Heart right ventricle (tissue), 16 donors: ENCODE results near the gene TMEM151A. TPM values are rescaled to one million over a fixed set of nuclear protein-coding genes. Genes with fewer than 3 reads are reported as not detected.
A peak's percentile ranks its signal among the peaks of the same experiment; 100 is the strongest.

Experiments
- ATAC-seq, 8 donors: fragments of 200-7000 bp; cut with Tn5 transposase; one replicate each; pipeline ENCODE4 v1.9.1; 2020; ENCODE audit warnings: mild to moderate bottlenecking in 8 of 8, moderate library complexity in 8 of 8, moderate number of reproducible peaks in 1 of 8
- DNase-seq, 2 donors: peaks; one replicate each; pipeline ENCODE4 v3.0.0-alpha.2; 2020
- H3K27ac ChIP-seq, 10 donors: fragments of 200-600 bp; sonication (generic) in 2 of 10; one replicate each; pipeline versions ENCODE4 v1.5.0 to v1.8.0; 2020 to 2022; ENCODE audit warnings: mild to moderate bottlenecking in 3 of 10
- H3K27me3 ChIP-seq, 7 donors: fragments of 200-600 bp; one replicate each; pipeline ENCODE4 v1.8.0; 2021 to 2022; ENCODE audit warnings: mild to moderate bottlenecking in 2 of 7
- H3K36me3 ChIP-seq, 9 donors: fragments of 200-600 bp; sonication (generic) in 1 of 9; one replicate each; pipeline versions ENCODE4 v1.5.0 to v1.8.0; 2020 to 2022; ENCODE audit warnings: mild to moderate bottlenecking in 2 of 9
- H3K4me1 ChIP-seq, 9 donors: fragments of 200-600 bp; sonication (generic) in 1 of 9; one replicate each; pipeline versions ENCODE4 v1.5.0 to v1.8.0; 2020 to 2022; ENCODE audit warnings: mild to moderate bottlenecking in 4 of 9
- H3K4me3 ChIP-seq, 10 donors: fragments of 200-600 bp; sonication (generic) in 2 of 10; one replicate each; pipeline versions ENCODE4 v1.5.0 to v1.8.0; 2020 to 2022; ENCODE audit warnings: mild to moderate bottlenecking in 7 of 10, moderate library complexity in 2 of 10
- H3K9me3 ChIP-seq, 11 donors: fragments of 200-600 bp in 10 of 11; sonication (generic) in 2 of 11; one replicate each; pipeline versions ENCODE4 v1.5.0 to v1.8.0; 2013 to 2022; ENCODE audit warnings: mild to moderate bottlenecking in 2 of 11, control low read depth in 1 of 11, moderate library complexity in 1 of 11
- CTCF ChIP-seq, 9 donors: fragments of 200-600 bp; sonication (generic) in 2 of 9; IDR thresholded peaks; one replicate each; pipeline versions ENCODE4 v1.5.0 to v1.8.0; 2021 to 2022; ENCODE audit warnings: antibody characterized with exemption in 9 of 9, mild to moderate bottlenecking in 5 of 9, moderate library complexity in 1 of 9
- WGBS, 2 donors: extraction: QIAGEN DNeasy Blood & Tissue Kit; methylation state at CpG; one replicate each; pipeline ENCODE4 v1.1.7; 2013; ENCODE audit warnings: inconsistent platforms in 1 of 2; 5-methylcytosine and 5-hydroxymethylcytosine counted together
- intact Hi-C, 10 donors: fragments of 100-400 bp; cut with DNase I; formaldehyde crosslinking; loops; one replicate each; pipeline versions ENCODE4 v1.11.1 to v1.14.2; 2022
- polyA plus RNA-seq, 2 donors: library from polyadenylated mRNA; stranded (reverse); fragments of 200-250 nt; gene quantifications; one replicate each; pipeline ENCODE4 v1.2.3, GENCODE V29; 2013
- total RNA-seq, 10 donors: library from RNA; stranded (reverse); fragmentation: NEBNext Ultra II Directional in 3 of 10; extraction: Animal tissue kit (Norgen Biotek cat#: 25700) in 3 of 10; gene quantifications; one replicate each; pipeline versions ENCODE4 v1.2.1 to v1.2.4, GENCODE V29; 2021 to 2023
- donor health status: Arrhythmogenic right ventricular cardiomyopathy.
- donor health status: ischemic (EF 13 %, LVEDD 7.1; RV severe dilation, severe dysfunction).
- donor health status: healthy with polysubstance abuse.
- donor health status: DM: no; HTN: yes; CAD: no.
- donor health status: DM: no; HTN: no; CAD: no.
- donor health status: ischemic (EF 25% LVEDD 6.9; RV normal size, moderate dysfunction).
- donor health status: ischemic (EF 25% LVEDD 5.7; RV mildly dilated, moderate dysfunction).
- donor health status: healthy.
- donor health status: DM: yes; HTN: yes; CAD: no.
- donor health status: Ischemic cardiomyopathy.
- donor health status: ischemic (EF 35%, LVEDD 5.7; RV mildly dilated, moderate dysfunction).
- donor health status: nonischemic (EF 11% LVEDD 7.7; RV severe dilation, severe dysfunction).
- donor health status: DM: yes; HTN: yes; CAD: no.
- donor health status: PGD.
- donor health status: ischemic (EF 29% LVEDD 5.4; RV normal size, mild dysfunction).
- donor health status: nonischemic (EF 23%, LVEDD 6.1; RV moderate dilation, normal function).

The TMEM151A gene
- total and polyA plus RNA-seq, 12 donors = 0.10 to 0.24 (median 0.19) TPM; not detected in 7

- intact Hi-C loops = no loop called here
- 81% methylated on average over 30 of the region's 30 CpGs for WGBS, 2 donors
- Histone ChIP-seq H3K27me3 (peaks cover 17 to 45% (median 35%) of the 10 kb centered on the region in 7 donors), H3K4me3 (no peak overlapping the region), H3K36me3 (no peaks in the 10 kb centered on the region), H3K9me3 (no peaks in the 10 kb centered on the region), H3K4me1 (peaks cover 0 to 21% (median 15%) of the 10 kb centered on the region in 9 donors), H3K27ac (no peak overlapping the region)
- ATAC-seq (no peak), DNase-seq (no peak)
- no peak for TF ChIP-seq CTCF (IDR thresholded peaks at IDR 0.05)
These were observed 2.3 kb downstream of the TMEM151A start for GRCh38 chr11:66293777-66294625.

GRCh38 chr11:66294626-66295620 is 3.2 kb downstream of the TMEM151A start:
- intact Hi-C loops = no loop called here
- peaks cover 0 to 14% (median 10%) of the 10 kb centered on the region in 9 donors for H3K4me1 ChIP-seq
- H3K27ac ChIP-seq = no peak overlapping the region
- peaks cover 17 to 45% (median 35%) of the 10 kb centered on the region in 7 donors for H3K27me3 ChIP-seq
- no peak for DNase-seq
- H3K4me3 ChIP-seq = no peak overlapping the region
- no peaks in the 10 kb centered on the region for H3K36me3 ChIP-seq
- H3K9me3 ChIP-seq = no peaks in the 10 kb centered on the region
- WGBS, 2 donors = 76 to 82% methylated on average over 100 to 123 of the region's 123 CpGs
- no peak for TF ChIP-seq CTCF (IDR thresholded peaks at IDR 0.05)
- no peak for ATAC-seq

GRCh38 chr11:66297610-66298009 is 5.9 kb downstream of the TMEM151A start:
- ATAC-seq (no peak), DNase-seq (no peak)
- Histone ChIP-seq H3K4me3 (no peak overlapping the region), H3K4me1 (no peaks in the 10 kb centered on the region), H3K27me3 (peaks cover 13 to 28% (median 25%) of the 10 kb centered on the region in 7 donors), H3K9me3 (no peaks in the 10 kb centered on the region), H3K36me3 (no peaks in the 10 kb centered on the region), H3K27ac (no peak overlapping the region)
- intact Hi-C loops = no loop called here
- TF ChIP-seq CTCF (IDR thresholded peaks at IDR 0.05) = no peak
- WGBS, 2 donors = 43 to 49% methylated on average over 8 of the region's 8 CpGs

- no peaks in the 10 kb centered on the region for H3K9me3 ChIP-seq
- no peak overlapping the region for H3K4me3 ChIP-seq
- 46 to 54% methylated on average over 3 of the region's 3 CpGs for WGBS, 2 donors
- no peak overlapping the region for H3K27ac ChIP-seq
- ATAC-seq = peak in 5 of 8 donors; percentile 32 to 70 (median 42)
- no peaks in the 10 kb centered on the region for H3K36me3 ChIP-seq
- no peaks in the 10 kb centered on the region for H3K4me1 ChIP-seq
- intact Hi-C loops = no loop called here
- no peak for TF ChIP-seq CTCF (IDR thresholded peaks at IDR 0.05)
- DNase-seq = no peak
- peaks cover 3 to 12% (median 10%) of the 10 kb centered on the region in 7 donors for H3K27me3 ChIP-seq
These were observed 7.5 kb downstream of the TMEM151A start for GRCh38 chr11:66299186-66299585.
